Measurements from ENCODE around the gene TMEM98. TPM values are rescaled to one million over a fixed set of nuclear protein-coding genes. Genes with fewer than 3 reads are reported as not detected.

Gene TMEM98
- total RNA-seq, 4 donors from 2014 or later = 1.7 to 8.0 (median 6.7) TPM

- in situ Hi-C loops (cut with MboI; ENCODE audit: low sequenced_read_pairs in 4 of 4) (loop anchor here in 1 of 4 donors (25.0 kb wide), 1 partner anchor 108 kb away; no protein-coding TSS in a partner anchor), intact Hi-C loops (cut with DNase I; ENCODE audit: low total_unique reads) (no loop called here)
- H3K9me3 ChIP-seq = no peaks in the 10 kb centered on the region
- H3K27me3 ChIP-seq = no peaks in the 10 kb centered on the region
- no peaks in the 10 kb centered on the region for H3K36me3 ChIP-seq
- H3K4me3 ChIP-seq = no peak overlapping the region
- no peak for ATAC-seq
- H3K4me1 ChIP-seq = no peaks in the 10 kb centered on the region
- H3K27ac ChIP-seq = no peak overlapping the region
- DNase-seq = no peak
- no peak for TF ChIP-seq POLR2A (IDR thresholded peaks at IDR 0.05)
- TF ChIP-seq CTCF (IDR thresholded peaks at IDR 0.05 in 4 of 5, conservative IDR thresholded peaks at IDR 0.05 in 1 of 5) = no peak
Measured at GRCh38 chr17:32954477-32954876, 26.5 kb downstream of the TMEM98 start.

GRCh38 chr17:32955155-32955554 is 27.2 kb downstream of the TMEM98 start:
- H3K4me3 ChIP-seq = no peak overlapping the region
- no peaks in the 10 kb centered on the region for H3K4me1 ChIP-seq
- TF ChIP-seq POLR2A (IDR thresholded peaks at IDR 0.05) = no peak
- ATAC-seq (no peak), DNase-seq (no peak)
- intact Hi-C loops (cut with DNase I; ENCODE audit: low total_unique reads) (no loop called here), in situ Hi-C loops (cut with MboI; ENCODE audit: low sequenced_read_pairs in 4 of 4) (loop anchor here in 1 of 4 donors (25.0 kb wide), 1 partner anchor 107 kb away; no protein-coding TSS in a partner anchor)
- H3K9me3 ChIP-seq = no peaks in the 10 kb centered on the region
- H3K27me3 ChIP-seq = no peaks in the 10 kb centered on the region
- H3K36me3 ChIP-seq = no peaks in the 10 kb centered on the region
- no peak overlapping the region for H3K27ac ChIP-seq

GRCh38 chr17:32956240-32956970 is 28.5 kb downstream of the TMEM98 start:
- DNase-seq (no peak), ATAC-seq (no peak)
- Histone ChIP-seq H3K27me3 (no peaks in the 10 kb centered on the region), H3K9me3 (no peaks in the 10 kb centered on the region), H3K4me1 (no peaks in the 10 kb centered on the region), H3K36me3 (no peaks in the 10 kb centered on the region), H3K27ac (no peak overlapping the region), H3K4me3 (no peak overlapping the region)
- in situ Hi-C loops (cut with MboI; ENCODE audit: low sequenced_read_pairs in 4 of 4) = loop anchor here in 1 of 4 donors (25.0 kb wide), 1 partner anchor 106 kb away; no protein-coding TSS in a partner anchor
- intact Hi-C loops (cut with DNase I; ENCODE audit: low total_unique reads) = no loop called here
- TF ChIP-seq POLR2A (IDR thresholded peaks at IDR 0.05) (no peak), CTCF (IDR thresholded peaks at IDR 0.05 in 4 of 5, conservative IDR thresholded peaks at IDR 0.05 in 1 of 5) (no peak)

GRCh38 chr17:32958418-32958817 is 30.5 kb downstream of the TMEM98 start:
- Histone ChIP-seq H3K9me3 (no peaks in the 10 kb centered on the region), H3K36me3 (no peaks in the 10 kb centered on the region), H3K4me1 (no peaks in the 10 kb centered on the region), H3K4me3 (no peak overlapping the region), H3K27ac (no peak overlapping the region), H3K27me3 (no peaks in the 10 kb centered on the region)
- no peak for DNase-seq
- no peak for TF ChIP-seq POLR2A (IDR thresholded peaks at IDR 0.05)
- no peak for TF ChIP-seq CTCF (IDR thresholded peaks at IDR 0.05 in 4 of 5, conservative IDR thresholded peaks at IDR 0.05 in 1 of 5)
- intact Hi-C loops (cut with DNase I; ENCODE audit: low total_unique reads) (no loop called here), in situ Hi-C loops (cut with MboI; ENCODE audit: low sequenced_read_pairs in 4 of 4) (loop anchor here in 1 of 4 donors (25.0 kb wide), 1 partner anchor 104 kb away; no protein-coding TSS in a partner anchor)
- ATAC-seq = no peak

GRCh38 chr17:32960815-32961214 is 32.9 kb downstream of the TMEM98 start:
- no peaks in the 10 kb centered on the region for H3K27me3 ChIP-seq
- H3K36me3 ChIP-seq = no peaks in the 10 kb centered on the region
- no peak for DNase-seq
- in situ Hi-C loops (cut with MboI; ENCODE audit: low sequenced_read_pairs in 4 of 4) (loop anchor here in 1 of 4 donors (25.0 kb wide), 1 partner anchor 101 kb away; no protein-coding TSS in a partner anchor), intact Hi-C loops (cut with DNase I; ENCODE audit: low total_unique reads) (no loop called here)
- no peaks in the 10 kb centered on the region for H3K9me3 ChIP-seq
- no peak overlapping the region for H3K27ac ChIP-seq
- no peak for TF ChIP-seq POLR2A (IDR thresholded peaks at IDR 0.05)
- TF ChIP-seq CTCF (IDR thresholded peaks at IDR 0.05 in 4 of 5, conservative IDR thresholded peaks at IDR 0.05 in 1 of 5) = no peak
- no peak for ATAC-seq
- H3K4me3 ChIP-seq = no peak overlapping the region
- no peaks in the 10 kb centered on the region for H3K4me1 ChIP-seq

Data from gastrocnemius medialis (tissue), 4 donors.